Measurements from ENCODE around the gene TAF1A.

Gene TAF1A

GRCh38 chr1:222529916-222530315, 59.8 kb downstream of the TAF1A start:
- DNase-seq: no peak

- no peak for DNase-seq
These were observed 60.6 kb downstream of the TAF1A start for GRCh38 chr1:222529181-222529580.

GRCh38 chr1:222525951-222526350, 63.8 kb downstream of the TAF1A start:
- no peak for DNase-seq

GRCh38 chr1:222523852-222524251, 65.9 kb downstream of the TAF1A start:
- no peak for DNase-seq

GRCh38 chr1:222522105-222522915, 67.4 kb downstream of the TAF1A start:
- DNase-seq: no peak

- DNase-seq: no peak
These were observed 68.2 kb downstream of the TAF1A start for GRCh38 chr1:222521299-222522104.

Data from midbrain (tissue), 1 donor.